Nephron (organoid): ENCODE results near the gene DMXL1.
"Not testable (repeated sequence)": the region's sequence is repeated elsewhere in the genome, so short reads cannot be mapped to it uniquely, and the experiment has no call there.

Experiments
- H3K27ac Mint-ChIP-seq, 3 experiments: 2 replicates each; pipeline ENCODE4 v1.8.0; 2020; ENCODE audit warnings: mixed read lengths in 3 of 3, mild to moderate bottlenecking in 2 of 3, moderate library complexity in 1 of 3
- H3K27me3 Mint-ChIP-seq: 2 replicates; pipeline ENCODE4 v1.8.0; 2021; ENCODE audit warnings: low read depth, mild to moderate bottlenecking, moderate library complexity, mixed read lengths
- H3K36me3 Mint-ChIP-seq: 2 replicates; pipeline ENCODE4 v1.8.0; 2020; ENCODE audit warnings: low read depth, mixed read lengths
- H3K4me1 Mint-ChIP-seq: 2 replicates; pipeline ENCODE4 v1.8.0; 2020; ENCODE audit warnings: mixed read lengths
- H3K4me3 Mint-ChIP-seq, 3 experiments: 2 replicates each; pipeline ENCODE4 v1.8.0; 2020; ENCODE audit warnings: mild to moderate bottlenecking in 3 of 3, mixed read lengths in 3 of 3, moderate library complexity in 2 of 3
- H3K9me3 Mint-ChIP-seq: 2 replicates; pipeline ENCODE4 v1.8.0; 2020; ENCODE audit warnings: mixed read lengths
- CTCF ChIP-seq, 3 experiments: fragments of 200-600 bp; sonication (generic); IDR thresholded peaks; one replicate each; pipeline ENCODE4 v1.5.0; 2021; ENCODE audit warnings: antibody characterized with exemption in 3 of 3; ENCODE audit not compliant: unreplicated experiment in 3 of 3

Gene DMXL1

GRCh38 chr5:119178435-119178834 is 107.5 kb downstream of the DMXL1 start:
- peaks cover 15% of the 10 kb centered on the region for H3K36me3 Mint-ChIP-seq
- no peak overlapping the region for H3K4me3 Mint-ChIP-seq
- H3K27ac Mint-ChIP-seq: no peak overlapping the region
- no peaks in the 10 kb centered on the region for H3K4me1 Mint-ChIP-seq
- H3K27me3 Mint-ChIP-seq: no peaks in the 10 kb centered on the region
- no peaks in the 10 kb centered on the region for H3K9me3 Mint-ChIP-seq
- no peak for TF ChIP-seq CTCF (IDR thresholded peaks at IDR 0.05; ENCODE audit: unreplicated experiment in 3 of 3)

- H3K27ac Mint-ChIP-seq: no peak overlapping the region
- peaks cover 22% of the 10 kb centered on the region for H3K36me3 Mint-ChIP-seq
- H3K27me3 Mint-ChIP-seq: no peaks in the 10 kb centered on the region
- no peak for TF ChIP-seq CTCF (IDR thresholded peaks at IDR 0.05; ENCODE audit: unreplicated experiment in 3 of 3)
- no peak overlapping the region for H3K4me3 Mint-ChIP-seq
- no peaks in the 10 kb centered on the region for H3K9me3 Mint-ChIP-seq
- no peaks in the 10 kb centered on the region for H3K4me1 Mint-ChIP-seq
Observed at GRCh38 chr5:119179857-119180641, 109.2 kb downstream of the DMXL1 start.

GRCh38 chr5:119185512-119185911 is 114.6 kb downstream of the DMXL1 start:
- not testable (repeated sequence) for H3K27ac Mint-ChIP-seq

GRCh38 chr5:119187776-119188529 is 117.1 kb downstream of the DMXL1 start:
- TF ChIP-seq CTCF (IDR thresholded peaks at IDR 0.05; ENCODE audit: unreplicated experiment in 3 of 3): no peak
- Mint-ChIP-seq H3K4me3 (no peak overlapping the region), H3K27ac (no peak overlapping the region), H3K27me3 (no peaks in the 10 kb centered on the region), H3K36me3 (peaks cover 28% of the 10 kb centered on the region), H3K9me3 (no peaks in the 10 kb centered on the region), H3K4me1 (peaks cover 4% of the 10 kb centered on the region)

More at GRCh38 chr5:119185512-119185911, 114.6 kb downstream of the DMXL1 start:
- not testable (repeated sequence) for H3K9me3 Mint-ChIP-seq, H3K4me1 Mint-ChIP-seq, H3K27me3 Mint-ChIP-seq, H3K4me3 Mint-ChIP-seq
- H3K36me3 Mint-ChIP-seq: peaks cover 20% of the 10 kb centered on the region

GRCh38 chr5:119190470-119191095 is 119.7 kb downstream of the DMXL1 start:
- Mint-ChIP-seq H3K27me3 (no peaks in the 10 kb centered on the region), H3K4me1 (peaks cover 4% of the 10 kb centered on the region), H3K27ac (no peak overlapping the region), H3K9me3 (no peaks in the 10 kb centered on the region), H3K36me3 (peaks cover 27% of the 10 kb centered on the region), H3K4me3 (no peak overlapping the region)
- TF ChIP-seq CTCF (IDR thresholded peaks at IDR 0.05; ENCODE audit: unreplicated experiment in 3 of 3): no peak

- H3K27me3 Mint-ChIP-seq: no peaks in the 10 kb centered on the region
- H3K9me3 Mint-ChIP-seq: no peaks in the 10 kb centered on the region
- H3K4me3 Mint-ChIP-seq: no peak overlapping the region
- peaks cover 35% of the 10 kb centered on the region for H3K36me3 Mint-ChIP-seq
- no peak for TF ChIP-seq CTCF (IDR thresholded peaks at IDR 0.05; ENCODE audit: unreplicated experiment in 3 of 3)
- H3K4me1 Mint-ChIP-seq: peaks cover 4% of the 10 kb centered on the region
- no peak overlapping the region for H3K27ac Mint-ChIP-seq
Observed at GRCh38 chr5:119191944-119192343, 121.1 kb downstream of the DMXL1 start.
